Ecto neural progenitor cell (in vitro differentiated cells): ENCODE results near the gene JMJD1C.
"Not testable (repeated sequence)": the region's sequence is repeated elsewhere in the genome, so short reads cannot be mapped to it uniquely, and the experiment has no call there.

ENCODE experiments used
- DNase-seq: peaks from one replicate; pipeline ENCODE4 v3.0.0-alpha.2; 2018; ENCODE audit warnings: low spot score

Gene JMJD1C

DNA sequence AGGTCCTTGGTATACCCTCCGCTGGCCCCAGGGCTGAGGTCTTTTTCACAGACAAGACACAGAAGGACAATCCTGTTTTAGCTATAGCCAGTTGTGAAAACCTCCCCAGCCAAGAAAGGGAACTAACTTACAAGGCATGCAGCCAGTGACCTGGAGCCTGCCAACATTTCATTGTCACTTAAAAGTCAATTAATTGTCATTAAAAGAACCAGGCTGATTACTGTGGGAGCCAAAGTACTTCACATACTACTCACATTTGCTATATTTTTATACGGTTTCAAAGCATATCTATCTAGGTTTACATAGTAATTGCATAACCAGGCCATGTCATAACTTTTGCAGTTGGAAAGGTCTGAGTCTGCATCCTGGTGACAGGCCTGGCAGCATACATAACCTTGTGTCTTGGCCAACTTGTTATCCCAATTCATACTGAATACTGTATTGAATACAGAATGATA, 301.6 kb downstream of the JMJD1C start:
- no peak for DNase-seq

- DNase-seq: no peak
Measured at GRCh38 chr10:63161592-63161991, 304.2 kb downstream of the JMJD1C start.

GRCh38 chr10:63157845-63158624, 307.7 kb downstream of the JMJD1C start:
- peak; percentile 56 for DNase-seq

DNA sequence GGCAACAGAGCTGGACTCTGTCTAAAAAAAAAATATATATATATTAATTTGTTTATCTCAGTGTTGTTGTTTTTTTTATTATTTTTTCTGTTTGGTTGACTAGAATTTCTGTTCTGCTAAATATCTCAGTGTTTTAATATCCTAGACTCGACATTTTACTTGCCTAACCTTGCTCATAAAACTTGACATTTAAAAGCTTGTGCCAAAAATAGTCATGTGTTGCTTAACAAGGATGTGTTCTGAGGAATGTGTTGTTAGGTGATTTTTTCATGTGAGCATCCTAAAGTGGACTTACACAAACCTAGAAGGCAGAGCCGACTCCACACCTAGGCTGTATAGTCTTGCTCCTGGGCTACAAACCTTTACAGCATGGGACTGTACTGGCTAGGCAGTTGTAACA, 309.5 kb downstream of the JMJD1C start:
- DNase-seq: no peak

DNA sequence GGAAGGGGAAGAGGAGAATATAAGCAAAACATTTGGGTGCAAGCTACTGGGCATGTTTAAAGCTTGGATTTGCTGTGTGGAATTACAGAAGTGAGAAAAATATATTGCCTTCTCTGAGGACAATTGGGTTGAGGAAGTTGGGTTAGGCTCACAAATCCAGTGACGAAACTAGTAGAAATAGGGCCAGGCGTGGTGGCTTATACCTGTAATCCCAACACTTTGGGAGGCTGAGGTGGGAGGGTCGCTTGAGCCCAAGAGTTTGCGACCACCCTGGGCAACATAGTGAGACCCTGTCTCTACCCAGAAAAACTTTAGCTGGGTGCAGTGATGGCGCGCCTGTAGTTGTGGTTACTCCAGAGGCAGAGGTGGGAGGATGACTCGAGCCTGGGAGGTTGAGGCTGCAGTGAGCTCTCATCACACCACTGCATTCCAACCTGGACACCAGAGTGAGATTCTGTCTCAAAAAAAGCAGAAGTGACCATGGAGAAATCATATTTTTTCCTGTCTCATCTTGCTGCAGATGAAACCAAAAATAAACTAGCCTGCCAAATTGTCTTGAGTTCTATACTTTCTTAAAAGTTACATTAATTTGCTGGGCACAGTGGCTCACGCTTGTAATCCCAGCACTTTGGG, 310.3 kb downstream of the JMJD1C start:
- DNase-seq: no peak

DNA sequence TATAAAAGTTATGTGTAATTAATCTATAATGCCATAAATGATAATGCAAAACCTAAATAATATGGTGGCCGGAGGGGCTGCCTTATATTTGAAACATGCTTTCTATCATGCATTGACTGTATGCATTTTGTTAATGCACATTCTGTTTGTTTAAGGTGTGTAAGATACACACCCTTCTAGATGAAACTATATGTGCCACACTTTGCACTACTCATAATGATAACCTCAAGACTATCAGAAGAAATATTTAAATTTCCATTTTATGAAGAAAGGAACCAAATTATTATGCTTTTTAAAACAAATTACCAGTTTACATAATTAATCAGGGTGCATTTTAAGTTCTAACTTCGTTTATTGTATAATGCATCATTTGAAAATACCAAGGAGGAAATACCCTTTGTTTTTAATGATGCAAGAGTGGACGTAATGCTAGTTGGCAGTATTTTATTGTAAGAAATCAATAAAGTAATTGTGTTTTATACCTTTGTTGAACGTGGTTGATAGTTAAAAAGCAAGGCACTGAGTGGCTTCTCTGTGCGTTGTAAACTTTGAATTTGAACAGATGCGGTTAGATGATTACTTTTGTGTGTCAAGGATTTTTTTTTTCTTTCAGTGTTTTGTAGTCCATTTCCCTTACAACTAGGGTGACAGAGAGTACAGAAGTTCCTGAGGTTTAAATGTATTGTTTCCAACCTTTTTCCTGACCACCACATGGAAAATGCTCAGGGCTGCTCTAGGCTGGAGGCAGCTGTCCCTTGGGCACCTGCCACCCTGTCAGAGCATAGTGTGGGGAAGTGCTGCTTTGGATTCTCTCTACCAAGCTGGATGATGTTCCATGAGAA, 311.0 kb downstream of the JMJD1C start:
- DNase-seq: no peak

DNA sequence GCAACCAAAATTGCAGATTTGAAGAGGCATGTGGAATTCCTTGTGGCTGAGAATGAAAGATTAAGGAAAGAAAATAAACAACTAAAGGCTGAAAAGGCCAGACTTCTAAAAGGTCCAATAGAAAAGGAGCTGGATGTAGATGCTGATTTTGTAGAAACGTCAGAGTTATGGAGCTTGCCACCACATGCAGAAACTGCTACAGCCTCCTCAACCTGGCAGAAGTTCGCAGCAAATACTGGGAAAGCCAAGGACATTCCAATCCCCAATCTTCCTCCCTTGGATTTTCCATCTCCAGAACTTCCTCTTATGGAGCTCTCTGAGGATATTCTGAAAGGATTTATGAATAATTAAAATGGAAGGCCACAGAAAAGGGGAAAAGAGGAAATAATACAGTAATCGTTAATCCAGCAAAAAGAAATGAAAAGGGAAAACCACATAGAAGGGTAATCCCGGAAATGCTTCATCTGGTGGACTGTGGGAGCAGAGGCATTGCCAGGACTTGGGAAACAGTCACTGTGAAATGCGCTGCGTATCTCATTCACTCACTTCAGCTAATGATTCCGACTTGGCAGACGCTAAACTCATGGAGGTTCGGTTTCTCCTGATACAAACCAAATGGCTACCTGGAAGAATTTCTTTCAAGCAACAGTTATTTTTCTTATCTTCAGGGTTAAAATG, 311.8 kb downstream of the JMJD1C start:
- DNase-seq: not testable (repeated sequence)

DNA sequence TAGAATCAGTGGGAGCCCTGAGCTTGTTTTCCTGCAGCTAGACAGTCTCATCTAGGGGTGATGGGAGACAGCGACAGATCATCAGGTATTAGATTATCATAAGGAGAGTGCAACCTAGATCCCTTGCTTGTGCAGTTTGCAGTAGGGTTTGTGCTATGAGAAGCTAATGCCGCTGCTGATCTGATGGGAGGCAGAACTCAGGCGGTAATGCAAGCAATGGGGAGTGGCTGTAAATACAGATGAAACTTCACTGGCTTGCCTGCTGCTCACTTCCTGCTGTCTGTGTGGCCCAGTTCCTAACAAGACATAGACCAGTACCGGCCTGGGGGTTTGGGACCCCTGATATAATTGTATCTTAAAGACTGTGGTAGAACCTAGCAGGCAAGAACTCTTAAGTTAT, 315.0 kb downstream of the JMJD1C start:
- no peak for DNase-seq

DNA sequence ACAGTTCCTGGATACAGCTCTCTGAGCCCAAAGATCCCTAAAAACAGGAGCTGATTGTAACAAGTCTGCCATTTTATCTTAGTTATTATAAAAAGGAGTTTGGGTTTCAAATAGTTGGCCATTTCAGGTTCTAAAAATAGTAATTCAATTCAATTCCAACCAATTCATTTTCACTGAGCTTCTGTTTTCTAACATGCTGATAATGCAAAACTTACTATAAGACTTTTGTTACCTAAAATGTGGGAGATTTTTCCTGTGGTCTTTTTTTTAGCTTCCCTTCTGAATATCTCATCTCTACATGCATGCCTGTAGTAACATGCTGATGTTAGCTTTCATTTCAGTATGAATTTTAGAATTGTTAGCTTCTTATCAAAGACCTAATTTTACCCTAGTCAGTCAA, 319.3 kb downstream of the JMJD1C start:
- DNase-seq: no peak

DNA sequence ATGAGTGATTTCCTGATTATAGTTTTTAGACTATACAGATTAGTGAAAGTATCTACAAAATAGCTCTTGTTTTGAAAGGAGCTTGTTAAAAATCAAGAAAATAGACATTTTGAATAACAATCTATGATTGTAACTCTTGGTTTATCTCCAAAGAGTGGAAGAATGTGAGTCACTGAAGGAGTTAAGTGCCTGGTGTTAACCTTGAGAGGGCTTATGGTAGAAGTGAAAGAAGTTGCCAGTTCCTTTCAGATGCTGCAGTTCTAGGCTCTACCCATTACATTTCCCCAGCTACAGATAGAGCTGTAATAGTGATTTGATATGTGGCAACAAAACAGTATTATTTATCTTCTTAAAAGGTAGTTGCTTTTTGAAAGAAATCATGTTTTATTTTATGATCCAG, 320.0 kb downstream of the JMJD1C start:
- DNase-seq: no peak

- no peak for DNase-seq
Measured at GRCh38 chr10:63143987-63144386, 321.8 kb downstream of the JMJD1C start.

- DNase-seq: no peak
Measured at GRCh38 chr10:63142136-63142535, 323.6 kb downstream of the JMJD1C start.

- DNase-seq: no peak
Measured at GRCh38 chr10:63140077-63140476, 325.7 kb downstream of the JMJD1C start.

- no peak for DNase-seq
Measured at GRCh38 chr10:63137306-63137705, 328.5 kb downstream of the JMJD1C start.

GRCh38 chr10:63133821-63134557, 331.8 kb downstream of the JMJD1C start:
- DNase-seq: no peak

- DNase-seq: peak; percentile 95
Measured at GRCh38 chr10:63133056-63133820, 332.5 kb downstream of the JMJD1C start, which contains the start of gene NRBF2. Gene NRBF2 (plus strand): TSS chr10:63133328. CDS start chr10:63133471, 143 bp downstream.

GRCh38 chr10:63132651-63133055, 333.1 kb downstream of the JMJD1C start:
- no peak for DNase-seq

DNA sequence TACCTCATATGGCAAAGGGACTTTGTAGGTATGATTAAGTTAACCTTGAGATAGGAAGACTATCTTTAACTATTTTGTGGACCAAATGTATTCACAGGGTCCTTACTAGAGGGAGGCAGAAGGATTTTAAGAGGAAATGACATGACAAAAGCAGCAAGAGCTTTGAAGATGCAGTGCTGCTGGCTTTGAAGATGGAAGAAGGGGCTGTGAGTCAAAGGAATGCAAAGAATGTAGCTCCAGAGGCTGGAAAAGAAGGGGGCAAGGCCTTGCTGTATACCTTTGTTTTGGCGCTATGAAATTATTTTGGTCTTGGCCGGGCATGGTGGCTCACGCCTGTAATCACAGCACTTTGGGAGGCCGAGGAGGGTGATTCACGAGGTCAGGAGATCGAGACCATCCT, 335.9 kb downstream of the JMJD1C start:
- no peak for DNase-seq

DNA sequence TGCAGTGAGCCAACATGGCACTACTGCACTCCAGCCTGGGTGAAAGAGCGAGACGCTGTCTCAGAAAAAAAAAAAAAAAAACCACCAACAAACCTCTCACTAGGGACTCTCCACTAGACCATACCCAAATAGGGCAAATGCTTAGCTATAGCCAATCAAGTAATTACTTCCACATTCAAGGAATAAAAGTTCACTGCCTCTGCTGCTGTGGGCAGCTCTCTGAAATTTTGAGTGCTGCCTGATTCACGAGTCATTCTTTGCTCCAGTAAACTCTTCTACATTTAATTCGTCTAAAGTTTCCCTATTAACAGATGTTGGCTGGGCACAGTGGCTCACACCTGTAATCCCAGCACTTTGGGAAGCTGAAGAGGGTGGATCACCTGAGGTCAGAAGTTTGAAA, 337.3 kb downstream of the JMJD1C start:
- DNase-seq: no peak

- DNase-seq: no peak
Measured at GRCh38 chr10:63125459-63125858, 340.3 kb downstream of the JMJD1C start.
